GM13976 (cell line): ENCODE data around the gene PBRM1.

ENCODE experiments used
- DNase-seq: peaks from one replicate; pipeline ENCODE4 v3.0.0; 2012; ENCODE audit warnings: low spot score
- in situ Hi-C: fragments of 300-500 bp; cut with MboI; formaldehyde crosslinking; loops from one replicate; pipeline ENCODE4 v1.12.0; 2022; ENCODE audit warnings: low sequenced_read_pairs, mixed read lengths, inconsistent platforms; ENCODE audit not compliant: unreplicated experiment
- TF ChIP-seq, protein P1 (sequence below): IDR thresholded peaks from 2 replicates; pipeline ENCODE4 v1.5.1; 2012; ENCODE audit warnings: borderline replicate concordance, mild to moderate bottlenecking; ENCODE audit not compliant: insufficient read depth; ENCODE audit errors: extremely low read depth, missing control alignments, control extremely low read depth

Gene PBRM1

DNA sequence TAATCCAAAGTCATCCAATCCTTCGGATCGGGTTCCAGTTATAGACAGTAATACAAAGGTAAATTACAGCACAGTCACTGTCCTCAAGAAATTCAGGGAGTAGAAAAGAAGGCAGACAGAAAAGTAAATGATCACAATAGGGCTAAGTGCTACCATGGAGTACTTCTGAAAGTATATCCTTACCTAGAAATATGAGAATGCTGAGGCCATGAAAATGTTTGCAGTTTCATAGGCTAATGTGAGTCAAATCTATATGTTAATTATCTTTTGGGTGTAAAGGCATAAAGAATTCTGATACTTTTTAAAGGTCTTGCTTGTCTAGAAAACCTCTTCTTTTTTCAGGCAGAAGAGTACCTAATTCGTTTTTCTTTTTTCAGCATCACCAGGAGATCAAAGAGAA, 29.8 kb downstream of the PBRM1 start:
- in situ Hi-C loops: no loop called here
- TF ChIP-seq, protein P1, sequence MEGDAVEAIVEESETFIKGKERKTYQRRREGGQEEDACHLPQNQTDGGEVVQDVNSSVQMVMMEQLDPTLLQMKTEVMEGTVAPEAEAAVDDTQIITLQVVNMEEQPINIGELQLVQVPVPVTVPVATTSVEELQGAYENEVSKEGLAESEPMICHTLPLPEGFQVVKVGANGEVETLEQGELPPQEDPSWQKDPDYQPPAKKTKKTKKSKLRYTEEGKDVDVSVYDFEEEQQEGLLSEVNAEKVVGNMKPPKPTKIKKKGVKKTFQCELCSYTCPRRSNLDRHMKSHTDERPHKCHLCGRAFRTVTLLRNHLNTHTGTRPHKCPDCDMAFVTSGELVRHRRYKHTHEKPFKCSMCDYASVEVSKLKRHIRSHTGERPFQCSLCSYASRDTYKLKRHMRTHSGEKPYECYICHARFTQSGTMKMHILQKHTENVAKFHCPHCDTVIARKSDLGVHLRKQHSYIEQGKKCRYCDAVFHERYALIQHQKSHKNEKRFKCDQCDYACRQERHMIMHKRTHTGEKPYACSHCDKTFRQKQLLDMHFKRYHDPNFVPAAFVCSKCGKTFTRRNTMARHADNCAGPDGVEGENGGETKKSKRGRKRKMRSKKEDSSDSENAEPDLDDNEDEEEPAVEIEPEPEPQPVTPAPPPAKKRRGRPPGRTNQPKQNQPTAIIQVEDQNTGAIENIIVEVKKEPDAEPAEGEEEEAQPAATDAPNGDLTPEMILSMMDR: no peak
- no peak for DNase-seq

DNA sequence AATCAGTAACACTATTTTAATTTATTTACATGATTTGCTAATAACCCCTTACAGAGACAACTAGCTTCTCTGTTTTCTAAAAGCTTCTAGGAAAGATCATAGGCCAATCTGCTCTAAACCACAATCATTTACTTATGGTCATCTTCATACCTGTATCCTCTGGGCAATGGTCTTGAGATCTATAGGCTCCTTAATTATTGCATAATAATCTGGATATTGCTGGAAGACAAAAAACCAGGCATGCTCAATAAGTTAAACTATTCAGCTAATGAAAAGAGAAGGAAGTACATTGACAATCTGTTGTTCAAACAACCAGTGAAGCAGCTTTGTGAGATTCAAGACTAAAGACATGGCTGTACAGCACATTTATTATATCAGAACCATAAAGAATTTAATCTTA, 34.1 kb downstream of the PBRM1 start:
- TF ChIP-seq, protein P1: no peak
- DNase-seq: no peak
- in situ Hi-C loops: no loop called here

- in situ Hi-C loops: no loop called here
- TF ChIP-seq, protein P1: no peak
- no peak for DNase-seq
These were observed 35.3 kb downstream of the PBRM1 start for GRCh38 chr3:52650439-52650838.

GRCh38 chr3:52649461-52650210, 36.1 kb downstream of the PBRM1 start:
- DNase-seq: no peak
- in situ Hi-C loops: no loop called here
- TF ChIP-seq, protein P1: no peak

DNA sequence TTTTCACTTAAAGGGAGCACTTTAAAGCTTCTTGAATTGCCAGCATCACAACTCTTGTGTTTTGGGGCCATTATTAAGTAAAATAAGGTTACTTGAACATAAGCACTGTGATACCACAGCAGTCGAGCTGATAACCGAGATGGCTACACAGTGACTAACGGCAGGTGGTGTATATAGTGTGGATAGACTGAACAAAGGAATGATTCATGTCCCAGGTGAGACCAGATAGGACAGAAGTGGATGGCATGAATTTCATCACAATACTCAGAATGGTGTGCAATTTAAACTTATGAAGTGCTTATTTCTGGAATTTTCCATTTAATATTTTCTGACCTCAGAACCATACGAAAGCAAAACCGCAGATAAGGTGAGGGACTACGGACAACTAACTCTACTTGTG, 40.2 kb downstream of the PBRM1 start:
- in situ Hi-C loops: no loop called here
- no peak for DNase-seq
- TF ChIP-seq, protein P1: no peak

DNA sequence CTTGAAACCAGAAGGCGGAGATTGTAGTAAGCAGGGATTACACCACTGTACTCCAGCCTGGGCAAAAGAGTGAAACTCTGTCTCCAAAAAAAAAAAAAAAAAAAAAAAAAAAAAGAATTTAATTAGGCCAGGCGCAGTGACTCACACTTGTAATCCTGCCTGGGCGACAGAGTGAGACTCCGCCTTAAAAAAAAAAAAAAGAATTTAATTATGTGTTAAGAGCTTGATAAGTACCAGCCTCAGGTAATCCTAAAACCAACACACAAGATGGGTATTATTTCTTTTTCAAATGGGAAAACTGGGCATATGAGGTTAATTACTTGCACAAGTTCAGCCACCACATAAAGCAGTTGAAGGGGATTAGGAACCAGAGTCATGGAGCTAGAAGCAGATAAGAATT, 49.0 kb downstream of the PBRM1 start:
- TF ChIP-seq, protein P1: no peak
- DNase-seq: no peak
- in situ Hi-C loops: no loop called here
